GM12878 (cell line): Measurements from ENCODE around the gene SHC3. TPM values are rescaled to one million over a fixed set of nuclear protein-coding genes. Genes with fewer than 3 reads are reported as not detected.

ENCODE experiments used
- ATAC-seq: fragments of 200-7000 bp; cut with Tn5 transposase; 3 replicates; pipeline ENCODE4 v1.9.1; 2020; ENCODE audit warnings: mild to moderate bottlenecking, moderate library complexity
- BruUV-seq: library from RNA; stranded (reverse); fragments of 400-500 nt; replicated peaks from 2 replicates; lab custom pipeline; 2021; lab: Mats Ljungman, UMichigan
- CTCF ChIA-PET: fragments of 300-600 bp; sonication (Branson Sonifier 250); formaldehyde crosslinking; extraction: SDS; loops from one replicate; lab custom pipeline; 2021; ENCODE audit warnings: inconsistent platforms; lab: Yijun Ruan, JAX
- POLR2A ChIA-PET: fragments of 350-600 bp; formaldehyde crosslinking; extraction: SDS; loops from one replicate; lab custom pipeline; 2021; ENCODE audit warnings: inconsistent platforms; lab: Charles Lee
- RAD21 ChIA-PET: fragments of 300-600 bp; sonication (Branson Sonifier 250); formaldehyde crosslinking; loops from one replicate; lab custom pipeline; 2023; ENCODE audit warnings: antibody characterized with exemption; ENCODE audit not compliant: unreplicated experiment; lab: Charles Lee
- SMC1A ChIA-PET: fragments of 300-600 bp; sonication (Branson Sonifier 250); formaldehyde crosslinking; loops from one replicate; lab custom pipeline; 2023; ENCODE audit not compliant: unreplicated experiment, uncharacterized antibody; lab: Charles Lee
- DNase-seq: peaks from one replicate; pipeline ENCODE4 v3.0.0-alpha.2; 2011; ENCODE audit warnings: low read depth, low spot score
- FAIRE-seq: peaks from 3 replicates; lab custom pipeline; 2011; peaks lifted over from hg19 to GRCh38; lab: Jason Lieb, UNC
- H2AFZ ChIP-seq: 2 replicates; pipeline ENCODE4 v1.6.0; 2011; ENCODE audit warnings: low read depth, low read length, control low read depth; ENCODE audit not compliant: control insufficient read depth
- H3K27ac ChIP-seq: 2 replicates; pipeline ENCODE4 v1.5.1; 2011; ENCODE audit warnings: control low read depth; ENCODE audit not compliant: control insufficient read depth, insufficient read depth
- H3K27me3 ChIP-seq, 2 experiments: replicated peaks in 1 of 2; 2 replicates each; pipeline versions ENCODE4 v1.6.0 to v1.6.1; 2011; ENCODE audit warnings: low read length in 1 of 2; ENCODE audit not compliant: control insufficient read depth in 2 of 2, insufficient read depth in 2 of 2
- H3K36me3 ChIP-seq, 2 experiments: 2 replicates each; pipeline ENCODE4 v1.5.1; 2011; ENCODE audit warnings: low read length in 1 of 2; ENCODE audit not compliant: control insufficient read depth in 2 of 2, insufficient read depth in 2 of 2
- H3K4me1 ChIP-seq: 2 replicates; pipeline ENCODE4 v1.6.1; 2011; ENCODE audit warnings: mild to moderate bottlenecking, low read length, moderate library complexity, mixed read lengths; ENCODE audit not compliant: control insufficient read depth, insufficient read depth
- H3K4me2 ChIP-seq: 2 replicates; pipeline ENCODE4 v1.6.0; 2011; ENCODE audit warnings: control low read depth; ENCODE audit not compliant: control insufficient read depth, insufficient read depth
- H3K4me3 ChIP-seq: fragments of 200-600 bp; sonication (generic); 2 replicates; pipeline ENCODE4 v1.5.1; 2016
- H3K79me2 ChIP-seq: 2 replicates; pipeline ENCODE4 v1.6.0; 2011; ENCODE audit warnings: low read length; ENCODE audit not compliant: control insufficient read depth, insufficient read depth
- H3K9ac ChIP-seq: 2 replicates; pipeline ENCODE4 v1.8.0; 2011; ENCODE audit warnings: low read length, control low read depth, mixed read lengths; ENCODE audit not compliant: control insufficient read depth, insufficient read depth
- H3K9me3 ChIP-seq: replicated peaks from 3 replicates; pipeline ENCODE4 v1.5.1; 2011; ENCODE audit warnings: mild to moderate bottlenecking, low read length; ENCODE audit not compliant: control insufficient read depth, insufficient read depth
- H4K20me1 ChIP-seq: 2 replicates; pipeline ENCODE4 v1.6.0; 2011; ENCODE audit not compliant: control insufficient read depth, insufficient read depth
- ASH2L ChIP-seq: fragments of 300-600, 200-600 bp; sonication (generic); IDR thresholded peaks from 2 replicates; pipeline ENCODE4 v1.6.1; 2017; ENCODE audit warnings: low read depth, mild to moderate bottlenecking, borderline replicate concordance
- CBX5 ChIP-seq: sonication (generic); IDR thresholded peaks from 2 replicates; pipeline ENCODE4 v1.6.1; 2016; ENCODE audit warnings: low read depth, moderate library complexity, mild to moderate bottlenecking, inconsistent platforms
- GATAD2B ChIP-seq: fragments of 450-650 bp; conservative IDR thresholded peaks from 2 replicates; pipeline ENCODE4 v1.6.1; 2017; ENCODE audit warnings: low read depth, mild to moderate bottlenecking, moderate library complexity
- POLR2A ChIP-seq: IDR thresholded peaks from 2 replicates; pipeline ENCODE4 v1.6.1; 2011; ENCODE audit warnings: low read depth, mild to moderate bottlenecking, low read length
- RAD51 ChIP-seq: fragments of 450-650 bp; IDR thresholded peaks from 2 replicates; pipeline ENCODE4 v1.6.1; 2016; ENCODE audit warnings: moderate library complexity, mild to moderate bottlenecking, inconsistent platforms
- SMAD5 ChIP-seq: IDR thresholded peaks from 2 replicates; pipeline ENCODE4 v1.6.1; 2016; ENCODE audit warnings: antibody characterized with exemption, low read depth
- SMARCA5 ChIP-seq: fragments of 450-650 bp; IDR thresholded peaks from 2 replicates; pipeline ENCODE4 v1.6.1; 2017; ENCODE audit warnings: mild to moderate bottlenecking
- WGBS: methylation state at CpG from one replicate; pipeline ENCODE4 v1.1.6; 2016; ENCODE audit warnings: low lambda C conversion rate; ENCODE audit not compliant: insufficient replicate concordance, insufficient coverage; ENCODE audit errors: missing lambda C conversion rate; 5-methylcytosine and 5-hydroxymethylcytosine counted together
- in situ Hi-C: fragments of 300-500 bp; cut with MboI; formaldehyde crosslinking; loops from 9 replicates; pipeline ENCODE4 v1.14.3; 2018; ENCODE audit warnings: mixed read lengths
- intact Hi-C: fragments of 100-400 bp; cut with micrococcal nuclease; formaldehyde crosslinking; loops from one replicate; pipeline ENCODE4 v1.14.2; 2022; ENCODE audit not compliant: unreplicated experiment
- polyA plus RNA-seq, 11 experiments: library from polyadenylated mRNA; depleted of rRNA in 4 of 11; unstranded in 6 of 11; stranded (reverse) in 5 of 11; fragments of >200 nt; fragmentation: Nextera tagmentation in 4 of 11; fragmentation: Illumina TruSeq in 1 of 11; extraction: Ambion mirVana in 4 of 11; extraction: Trizol in 1 of 11; gene quantifications; 1 replicate in 1 of 11; 2 replicates in 10 of 11; pipeline versions ENCODE4 v1.2.1 to v1.2.3, GENCODE V29; 2011 to 2016; ENCODE audit warnings: inconsistent platforms in 2 of 11, missing spikeins in 2 of 11, low read depth in 1 of 11
- total RNA-seq, 4 experiments: library from RNA; depleted of rRNA in 3 of 4; stranded (reverse); fragments of >200 nt in 3 of 4; fragmentation: Illumina TruSeq in 1 of 4; extraction: Trizol in 1 of 4; gene quantifications; 2 replicates each; pipeline versions ENCODE4 v1.2.1 to v1.2.3, GENCODE V29; 2013 to 2021
- TF ChIP-seq, protein P1 (sequence below): fragments of 450-650 bp; IDR thresholded peaks from 2 replicates; pipeline ENCODE4 v1.6.1; 2018; ENCODE audit warnings: mild to moderate bottlenecking, low read depth, moderate library complexity; ENCODE audit not compliant: partially characterized antibody
- TF ChIP-seq, protein P2 (sequence below): fragments of 450-650 bp; IDR thresholded peaks from 2 replicates; pipeline ENCODE4 v1.6.1; 2017; ENCODE audit warnings: mild to moderate bottlenecking, moderate library complexity

The SHC3 gene
- total and polyA plus RNA-seq, 10 of the 15 experiments (the other 5 are each of a cell fraction or from before 2014, with no cell fraction given), result 0.01 to 0.06 TPM; not detected in 8

DNA sequence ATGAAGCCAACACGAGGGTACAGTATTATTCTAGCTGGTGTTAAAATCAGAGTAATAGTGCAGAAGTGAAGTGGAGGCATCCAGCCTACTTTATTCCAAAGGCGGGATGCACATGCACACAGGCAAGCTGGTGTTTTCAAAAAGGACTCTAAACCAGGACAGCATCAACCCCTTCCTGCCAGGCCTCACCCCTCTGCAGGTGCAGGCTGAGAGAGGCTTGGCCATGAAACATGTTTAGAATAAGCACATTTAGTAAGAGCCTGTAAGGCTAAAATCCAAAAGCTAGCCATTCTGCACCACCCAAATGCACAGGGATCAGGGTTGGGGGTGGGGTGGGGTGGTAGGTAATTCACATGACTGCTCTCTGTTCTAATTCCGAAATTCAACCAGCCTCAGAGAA is 71.2 kb downstream of the SHC3 start:
- H3K4me3 ChIP-seq, result no peak overlapping the region
- H3K9ac ChIP-seq, result no peak overlapping the region
- H3K9me3 ChIP-seq, result no peaks in the 10 kb centered on the region
- no peaks in the 10 kb centered on the region for H3K27me3 ChIP-seq
- ChIA-PET SMC1A (no interaction called here), POLR2A (no interaction called here), RAD21 (no interaction called here), CTCF (no interaction called here)
- BruUV-seq, result no TSS peak
- no peak for FAIRE-seq
- no peaks in the 10 kb centered on the region for H3K4me1 ChIP-seq
- no peaks in the 10 kb centered on the region for H4K20me1 ChIP-seq
- WGBS, result 0% methylated on average over 3 of the region's 3 CpGs
- H3K4me2 ChIP-seq, result no peak overlapping the region
- H3K79me2 ChIP-seq, result no peaks in the 10 kb centered on the region
- H2AFZ ChIP-seq, result no peak overlapping the region
- no peaks in the 10 kb centered on the region for H3K36me3 ChIP-seq
- DNase-seq, result no peak
- H3K27ac ChIP-seq, result no peak overlapping the region
- in situ Hi-C loops, result no loop called here
- TF ChIP-seq ASH2L (no peak), SMAD5 (no peak), SMARCA5 (no peak), CBX5 (no peak), POLR2A (no peak), RAD51 (no peak), GATAD2B (no peak)
- TF ChIP-seq, protein P1, sequence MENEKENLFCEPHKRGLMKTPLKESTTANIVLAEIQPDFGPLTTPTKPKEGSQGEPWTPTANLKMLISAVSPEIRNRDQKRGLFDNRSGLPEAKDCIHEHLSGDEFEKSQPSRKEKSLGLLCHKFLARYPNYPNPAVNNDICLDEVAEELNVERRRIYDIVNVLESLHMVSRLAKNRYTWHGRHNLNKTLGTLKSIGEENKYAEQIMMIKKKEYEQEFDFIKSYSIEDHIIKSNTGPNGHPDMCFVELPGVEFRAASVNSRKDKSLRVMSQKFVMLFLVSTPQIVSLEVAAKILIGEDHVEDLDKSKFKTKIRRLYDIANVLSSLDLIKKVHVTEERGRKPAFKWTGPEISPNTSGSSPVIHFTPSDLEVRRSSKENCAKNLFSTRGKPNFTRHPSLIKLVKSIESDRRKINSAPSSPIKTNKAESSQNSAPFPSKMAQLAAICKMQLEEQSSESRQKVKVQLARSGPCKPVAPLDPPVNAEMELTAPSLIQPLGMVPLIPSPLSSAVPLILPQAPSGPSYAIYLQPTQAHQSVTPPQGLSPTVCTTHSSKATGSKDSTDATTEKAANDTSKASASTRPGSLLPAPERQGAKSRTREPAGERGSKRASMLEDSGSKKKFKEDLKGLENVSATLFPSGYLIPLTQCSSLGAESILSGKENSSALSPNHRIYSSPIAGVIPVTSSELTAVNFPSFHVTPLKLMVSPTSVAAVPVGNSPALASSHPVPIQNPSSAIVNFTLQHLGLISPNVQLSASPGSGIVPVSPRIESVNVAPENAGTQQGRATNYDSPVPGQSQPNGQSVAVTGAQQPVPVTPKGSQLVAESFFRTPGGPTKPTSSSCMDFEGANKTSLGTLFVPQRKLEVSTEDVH, result no peak
- TF ChIP-seq, protein P2, sequence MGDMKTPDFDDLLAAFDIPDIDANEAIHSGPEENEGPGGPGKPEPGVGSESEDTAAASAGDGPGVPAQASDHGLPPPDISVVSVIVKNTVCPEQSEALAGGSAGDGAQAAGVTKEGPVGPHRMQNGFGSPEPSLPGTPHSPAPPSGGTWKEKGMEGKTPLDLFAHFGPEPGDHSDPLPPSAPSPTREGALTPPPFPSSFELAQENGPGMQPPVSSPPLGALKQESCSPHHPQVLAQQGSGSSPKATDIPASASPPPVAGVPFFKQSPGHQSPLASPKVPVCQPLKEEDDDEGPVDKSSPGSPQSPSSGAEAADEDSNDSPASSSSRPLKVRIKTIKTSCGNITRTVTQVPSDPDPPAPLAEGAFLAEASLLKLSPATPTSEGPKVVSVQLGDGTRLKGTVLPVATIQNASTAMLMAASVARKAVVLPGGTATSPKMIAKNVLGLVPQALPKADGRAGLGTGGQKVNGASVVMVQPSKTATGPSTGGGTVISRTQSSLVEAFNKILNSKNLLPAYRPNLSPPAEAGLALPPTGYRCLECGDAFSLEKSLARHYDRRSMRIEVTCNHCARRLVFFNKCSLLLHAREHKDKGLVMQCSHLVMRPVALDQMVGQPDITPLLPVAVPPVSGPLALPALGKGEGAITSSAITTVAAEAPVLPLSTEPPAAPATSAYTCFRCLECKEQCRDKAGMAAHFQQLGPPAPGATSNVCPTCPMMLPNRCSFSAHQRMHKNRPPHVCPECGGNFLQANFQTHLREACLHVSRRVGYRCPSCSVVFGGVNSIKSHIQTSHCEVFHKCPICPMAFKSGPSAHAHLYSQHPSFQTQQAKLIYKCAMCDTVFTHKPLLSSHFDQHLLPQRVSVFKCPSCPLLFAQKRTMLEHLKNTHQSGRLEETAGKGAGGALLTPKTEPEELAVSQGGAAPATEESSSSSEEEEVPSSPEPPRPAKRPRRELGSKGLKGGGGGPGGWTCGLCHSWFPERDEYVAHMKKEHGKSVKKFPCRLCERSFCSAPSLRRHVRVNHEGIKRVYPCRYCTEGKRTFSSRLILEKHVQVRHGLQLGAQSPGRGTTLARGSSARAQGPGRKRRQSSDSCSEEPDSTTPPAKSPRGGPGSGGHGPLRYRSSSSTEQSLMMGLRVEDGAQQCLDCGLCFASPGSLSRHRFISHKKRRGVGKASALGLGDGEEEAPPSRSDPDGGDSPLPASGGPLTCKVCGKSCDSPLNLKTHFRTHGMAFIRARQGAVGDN, result no peak
- intact Hi-C loops, result no loop called here
- ATAC-seq, result no peak
